ENCODE data around the gene PPP2R2B. TPM values are rescaled to one million over a fixed set of nuclear protein-coding genes. Genes with fewer than 3 reads are reported as not detected.

Gene PPP2R2B
- polyA plus RNA-seq, 2 of the 4 experiments (the other 2 are of a cell fraction) = not detected

DNA sequence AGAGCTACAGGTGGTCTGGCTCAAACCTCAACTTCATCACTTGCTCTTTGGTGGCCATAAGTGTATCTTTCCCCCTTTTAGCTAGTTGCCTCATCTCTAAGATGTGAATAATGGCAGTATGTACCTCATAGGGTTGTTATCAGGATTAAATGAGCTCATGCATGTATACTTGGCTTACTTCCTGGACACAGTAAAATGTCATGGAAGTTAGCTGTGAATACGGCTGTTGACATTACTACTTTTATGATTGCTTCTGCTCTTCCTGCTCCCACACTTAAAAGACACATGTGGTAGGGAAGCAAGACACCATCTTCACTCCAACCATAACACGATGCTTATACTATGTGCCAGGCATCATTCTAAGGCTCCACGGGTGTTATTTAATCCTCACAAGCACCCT, 248.1 kb downstream of the PPP2R2B start:
- 0% methylated on average over 3 of the region's 3 CpGs for WGBS (ENCODE audit: missing lambda C conversion rate)
- DNase-seq (ENCODE audit: low read depth in 1 of 2, low spot score in 1 of 2) = no peak
- FAIRE-seq = no peak
- no peak overlapping the region for H3K4me2 ChIP-seq
- no peaks in the 10 kb centered on the region for H3K4me1 ChIP-seq
- ChIA-PET POLR2A (no interaction called here), CTCF (no interaction called here)
- no peaks in the 10 kb centered on the region for H3K9me3 ChIP-seq
- ATAC-seq = no peak
- TF ChIP-seq, protein P1, sequence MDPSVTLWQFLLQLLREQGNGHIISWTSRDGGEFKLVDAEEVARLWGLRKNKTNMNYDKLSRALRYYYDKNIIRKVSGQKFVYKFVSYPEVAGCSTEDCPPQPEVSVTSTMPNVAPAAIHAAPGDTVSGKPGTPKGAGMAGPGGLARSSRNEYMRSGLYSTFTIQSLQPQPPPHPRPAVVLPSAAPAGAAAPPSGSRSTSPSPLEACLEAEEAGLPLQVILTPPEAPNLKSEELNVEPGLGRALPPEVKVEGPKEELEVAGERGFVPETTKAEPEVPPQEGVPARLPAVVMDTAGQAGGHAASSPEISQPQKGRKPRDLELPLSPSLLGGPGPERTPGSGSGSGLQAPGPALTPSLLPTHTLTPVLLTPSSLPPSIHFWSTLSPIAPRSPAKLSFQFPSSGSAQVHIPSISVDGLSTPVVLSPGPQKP (IDR thresholded peaks at IDR 0.05; ENCODE audit: low read depth, low read length) = no peak
- TF ChIP-seq, protein P2, sequence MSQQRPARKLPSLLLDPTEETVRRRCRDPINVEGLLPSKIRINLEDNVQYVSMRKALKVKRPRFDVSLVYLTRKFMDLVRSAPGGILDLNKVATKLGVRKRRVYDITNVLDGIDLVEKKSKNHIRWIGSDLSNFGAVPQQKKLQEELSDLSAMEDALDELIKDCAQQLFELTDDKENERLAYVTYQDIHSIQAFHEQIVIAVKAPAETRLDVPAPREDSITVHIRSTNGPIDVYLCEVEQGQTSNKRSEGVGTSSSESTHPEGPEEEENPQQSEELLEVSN (IDR thresholded peaks at IDR 0.05; ENCODE audit: borderline replicate concordance, low read depth) = no peak
- TF ChIP-seq TP53 (CRISPR knock-in tag; IDR thresholded peaks at IDR 0.05) = no peak
- TF ChIP-seq KDM5A (IDR thresholded peaks at IDR 0.05) = no peak
- TF ChIP-seq CHD2 (IDR thresholded peaks at IDR 0.05; ENCODE audit: low read length, partially characterized antibody) = no peak
- no peak for TF ChIP-seq ZFP36 (IDR thresholded peaks at IDR 0.05; ENCODE audit: borderline replicate concordance, partially characterized antibody)
- no peak for TF ChIP-seq RARB (CRISPR knock-in tag; IDR thresholded peaks at IDR 0.05)
- no peak for TF ChIP-seq FOSL2 (IDR thresholded peaks at IDR 0.05)
- no peak for TF ChIP-seq FOSL2 (CRISPR knock-in tag; IDR thresholded peaks at IDR 0.05)
- TF ChIP-seq HOXB13 (CRISPR knock-in tag; IDR thresholded peaks at IDR 0.05; ENCODE audit: low read depth) = no peak
- TF ChIP-seq, protein P3, sequence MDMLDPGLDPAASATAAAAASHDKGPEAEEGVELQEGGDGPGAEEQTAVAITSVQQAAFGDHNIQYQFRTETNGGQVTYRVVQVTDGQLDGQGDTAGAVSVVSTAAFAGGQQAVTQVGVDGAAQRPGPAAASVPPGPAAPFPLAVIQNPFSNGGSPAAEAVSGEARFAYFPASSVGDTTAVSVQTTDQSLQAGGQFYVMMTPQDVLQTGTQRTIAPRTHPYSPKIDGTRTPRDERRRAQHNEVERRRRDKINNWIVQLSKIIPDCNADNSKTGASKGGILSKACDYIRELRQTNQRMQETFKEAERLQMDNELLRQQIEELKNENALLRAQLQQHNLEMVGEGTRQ (IDR thresholded peaks at IDR 0.05) = no peak
- no peak for TF ChIP-seq BHLHE40 (IDR thresholded peaks at IDR 0.05; ENCODE audit: low read depth, low read length)
- TF ChIP-seq ZC3H11A (IDR thresholded peaks at IDR 0.05) = no peak
- TF ChIP-seq RCOR1 (IDR thresholded peaks at IDR 0.05; ENCODE audit: low read depth, low read length) = no peak
- no peak for TF ChIP-seq CHD4 (IDR thresholded peaks at IDR 0.05; ENCODE audit: borderline replicate concordance)
- no peak for TF ChIP-seq RNF2 (IDR thresholded peaks at IDR 0.05; ENCODE audit: borderline replicate concordance, low read depth)
- no peak for TF ChIP-seq KDM1A (IDR thresholded peaks at IDR 0.05; ENCODE audit: low read depth)
- no peak for TF ChIP-seq EHF (CRISPR knock-in tag; IDR thresholded peaks at IDR 0.05)
- no peak for TF ChIP-seq FOXS1 (CRISPR knock-in tag; IDR thresholded peaks at IDR 0.05)
- TF ChIP-seq HOXA7 (CRISPR knock-in tag; IDR thresholded peaks at IDR 0.05) = no peak
- TF ChIP-seq NFE2L2 (conservative IDR thresholded peaks at IDR 0.05; ENCODE audit: low read length) = no peak
- H3K27ac ChIP-seq = no peak overlapping the region
- no peak overlapping the region for H3K4me3 ChIP-seq

DNA sequence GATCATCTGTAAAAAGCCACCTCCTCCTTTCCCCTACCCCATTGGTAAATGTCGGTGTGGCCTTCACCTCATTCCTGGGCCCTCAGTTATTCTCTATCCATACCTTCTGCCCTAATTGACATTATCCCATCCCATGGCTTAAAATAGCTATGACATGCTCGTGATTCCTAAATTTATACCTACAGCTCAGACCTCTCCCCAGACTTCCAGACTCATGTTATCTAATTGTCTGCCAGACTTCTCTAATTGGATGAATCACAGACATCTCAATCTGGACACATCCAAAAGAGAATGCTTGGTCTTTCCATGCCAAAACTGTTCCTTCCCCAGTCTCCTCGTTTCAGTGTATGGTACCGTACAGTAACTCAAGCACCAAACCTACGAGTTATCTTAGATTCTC, 249.6 kb downstream of the PPP2R2B start:
- Histone ChIP-seq H3K27ac (no peak overlapping the region), H3K4me3 (no peak overlapping the region), H3K4me1 (no peaks in the 10 kb centered on the region), H3K4me2 (no peak overlapping the region), H3K9me3 (no peaks in the 10 kb centered on the region)
- ATAC-seq (no peak), DNase-seq (ENCODE audit: low read depth in 1 of 2, low spot score in 1 of 2) (no peak), FAIRE-seq (no peak)
- 2% methylated on average over 5 of the region's 5 CpGs for WGBS (ENCODE audit: missing lambda C conversion rate)
- CTCF ChIA-PET = no interaction called here
- TF ChIP-seq, protein P4, sequence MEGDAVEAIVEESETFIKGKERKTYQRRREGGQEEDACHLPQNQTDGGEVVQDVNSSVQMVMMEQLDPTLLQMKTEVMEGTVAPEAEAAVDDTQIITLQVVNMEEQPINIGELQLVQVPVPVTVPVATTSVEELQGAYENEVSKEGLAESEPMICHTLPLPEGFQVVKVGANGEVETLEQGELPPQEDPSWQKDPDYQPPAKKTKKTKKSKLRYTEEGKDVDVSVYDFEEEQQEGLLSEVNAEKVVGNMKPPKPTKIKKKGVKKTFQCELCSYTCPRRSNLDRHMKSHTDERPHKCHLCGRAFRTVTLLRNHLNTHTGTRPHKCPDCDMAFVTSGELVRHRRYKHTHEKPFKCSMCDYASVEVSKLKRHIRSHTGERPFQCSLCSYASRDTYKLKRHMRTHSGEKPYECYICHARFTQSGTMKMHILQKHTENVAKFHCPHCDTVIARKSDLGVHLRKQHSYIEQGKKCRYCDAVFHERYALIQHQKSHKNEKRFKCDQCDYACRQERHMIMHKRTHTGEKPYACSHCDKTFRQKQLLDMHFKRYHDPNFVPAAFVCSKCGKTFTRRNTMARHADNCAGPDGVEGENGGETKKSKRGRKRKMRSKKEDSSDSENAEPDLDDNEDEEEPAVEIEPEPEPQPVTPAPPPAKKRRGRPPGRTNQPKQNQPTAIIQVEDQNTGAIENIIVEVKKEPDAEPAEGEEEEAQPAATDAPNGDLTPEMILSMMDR (IDR thresholded peaks at IDR 0.05) = no peak
- TF ChIP-seq MYC (IDR thresholded peaks at IDR 0.05; ENCODE audit: borderline replicate concordance, low read length) = no peak
- no peak for TF ChIP-seq TP53 (CRISPR knock-in tag; IDR thresholded peaks at IDR 0.05)
- no peak for TF ChIP-seq RCOR1 (IDR thresholded peaks at IDR 0.05; ENCODE audit: low read depth, low read length)
- TF ChIP-seq NFE2L2 (conservative IDR thresholded peaks at IDR 0.05; ENCODE audit: low read length) = no peak
- TF ChIP-seq JUNB (IDR thresholded peaks at IDR 0.05) = no peak
- TF ChIP-seq, protein P1 (IDR thresholded peaks at IDR 0.05; ENCODE audit: low read depth, low read length) = no peak
- no peak for TF ChIP-seq RFX5 (IDR thresholded peaks at IDR 0.05)
- POLR2A ChIA-PET = no interaction called here
